ENCODE results near the gene BID. TPM values are rescaled to one million over a fixed set of nuclear protein-coding genes. Genes with fewer than 3 reads are reported as not detected.

BID gene
- total and polyA plus RNA-seq, 2 of the 4 experiments (the other 2 are of a cell fraction): 69.5 to 240 TPM

DNA sequence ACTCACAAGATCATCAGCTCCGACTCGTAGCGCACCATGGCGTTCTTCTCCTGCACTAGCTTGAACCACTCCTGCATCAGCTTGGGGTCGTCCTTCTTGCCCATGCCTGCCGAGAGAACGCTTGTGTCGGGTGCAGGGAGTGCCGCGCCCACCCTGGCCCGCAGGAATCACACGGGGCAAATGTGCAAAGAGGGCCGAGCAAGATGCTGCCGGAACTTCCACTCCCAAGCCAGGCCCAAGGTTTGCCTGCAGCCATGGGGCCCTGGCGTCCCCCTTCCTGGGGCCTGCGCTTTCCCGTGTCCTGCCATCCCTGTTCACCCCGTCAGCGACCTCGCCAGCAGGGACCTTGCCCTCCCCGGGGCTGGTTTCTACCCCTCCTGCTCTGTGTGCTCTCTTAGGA, 16.9 kb upstream of the BID start:
- H3K18ac ChIP-seq (ENCODE audit: low read depth, low read length): no peak overlapping the region
- no peaks in the 10 kb centered on the region for H3K9me1 ChIP-seq (ENCODE audit: insufficient read depth, low read length)
- peaks cover 24% of the 10 kb centered on the region for H3K36me3 ChIP-seq (ENCODE audit: control insufficient read depth, insufficient read depth, low read length)
- H3K27ac ChIP-seq (ENCODE audit: insufficient read depth, low read length): no peak overlapping the region
- H3K4me1 ChIP-seq (ENCODE audit: control insufficient read depth, insufficient read depth, low read length): no peaks in the 10 kb centered on the region
- H2BK5ac ChIP-seq (ENCODE audit: low read depth, low read length, poor library complexity, severe bottlenecking): no peak overlapping the region
- no peak overlapping the region for H4K8ac ChIP-seq (ENCODE audit: low read depth in 2 of 2, low read length in 2 of 2)
- no peak for ATAC-seq (ENCODE audit: low read depth)
- no peak overlapping the region for H4K91ac ChIP-seq (ENCODE audit: insufficient read depth, low read depth, low read length)
- no peak overlapping the region for H2AK5ac ChIP-seq (ENCODE audit: low read depth, low read length)
- no peak overlapping the region for H3K14ac ChIP-seq (replicated peaks; ENCODE audit: low read depth, low read length)
- no peak overlapping the region for H3K56ac ChIP-seq (ENCODE audit: extremely low read depth, insufficient read depth, low read length)
- no peaks in the 10 kb centered on the region for H3K79me1 ChIP-seq (ENCODE audit: low read depth in 1 of 2, low read length in 2 of 2)
- no peak overlapping the region for H2BK120ac ChIP-seq (ENCODE audit: low read depth, low read length)
- CTCF ChIA-PET: no interaction called here
- no peak overlapping the region for H2AK9ac ChIP-seq (replicated peaks; ENCODE audit: low read depth, low read length, poor library complexity)
- no peak overlapping the region for H2AFZ ChIP-seq (replicated peaks; ENCODE audit: low read length, poor library complexity)
- no peaks in the 10 kb centered on the region for H4K20me1 ChIP-seq (ENCODE audit: insufficient read depth, low read length)
- H2BK15ac ChIP-seq (ENCODE audit: low read depth, low read length): no peak overlapping the region
- H3K4ac ChIP-seq (ENCODE audit: low read depth, low read length): no peak overlapping the region
- intact Hi-C loops (cut with micrococcal nuclease): no loop called here
- in situ Hi-C loops (cut with MboI; ENCODE audit: low sequenced_read_pairs): no loop called here
- no peak overlapping the region for H3K4me3 ChIP-seq (ENCODE audit: insufficient read depth, low read depth, low read length)
- dilution Hi-C loops (cut with HindIII; ENCODE audit: low sequenced_read_pairs, unreplicated experiment): no loop called here
- no peaks in the 10 kb centered on the region for H3K27me3 ChIP-seq (ENCODE audit: control insufficient read depth, insufficient read depth, low read length)
- no peaks in the 10 kb centered on the region for H3K9me3 ChIP-seq (ENCODE audit: control insufficient read depth, insufficient read depth, low read length)
- no peak overlapping the region for H2BK20ac ChIP-seq (ENCODE audit: low read depth, low read length)
- H3K23ac ChIP-seq (ENCODE audit: low read depth, low read length): no peak overlapping the region
- H3K4me2 ChIP-seq (ENCODE audit: low read depth, low read length): no peak overlapping the region
- H4K5ac ChIP-seq (ENCODE audit: low read depth, low read length): no peak overlapping the region
- no peak overlapping the region for H3K9ac ChIP-seq (ENCODE audit: low read depth, low read length)
- BruUV-seq (replicated peaks): no TSS peak
- 82% methylated on average over 9 of the region's 21 CpGs; no CpG with 5 or more reads in 1 of the 2 experiments for WGBS, 2 experiments (ENCODE audit: extremely low coverage in 2 of 2, insufficient read length in 1 of 2)
- TF ChIP-seq MAFK (IDR thresholded peaks at IDR 0.05; ENCODE audit: low read depth, low read length) (no peak), MXI1 (IDR thresholded peaks at IDR 0.05; ENCODE audit: borderline replicate concordance, low read depth, low read length) (no peak), RFX5 (IDR thresholded peaks at IDR 0.05; ENCODE audit: low read depth, low read length) (no peak), SMC3 (IDR thresholded peaks at IDR 0.05; ENCODE audit: low read depth, low read length) (no peak), BHLHE40 (IDR thresholded peaks at IDR 0.05; ENCODE audit: low read depth, low read length) (no peak), CHD1 (IDR thresholded peaks at IDR 0.05; ENCODE audit: low read depth, low read length) (no peak), FOS (IDR thresholded peaks at IDR 0.05; ENCODE audit: low read depth, low read length) (no peak), POLR2A (IDR thresholded peaks at IDR 0.05; ENCODE audit: low read depth, low read length) (no peak), RCOR1 (IDR thresholded peaks at IDR 0.05; ENCODE audit: insufficient replicate concordance, low read length) (no peak), MAZ (IDR thresholded peaks at IDR 0.05; ENCODE audit: borderline replicate concordance, low read depth, low read length) (no peak), CEBPB (IDR thresholded peaks at IDR 0.05; ENCODE audit: low read depth, low read length) (no peak), NFE2L2 (IDR thresholded peaks at IDR 0.05; ENCODE audit: low read depth, low read length) (no peak), CTCF (conservative IDR thresholded peaks at IDR 0.05; ENCODE audit: low read depth, low read length) (no peak)
- TF ChIP-seq, protein P1, sequence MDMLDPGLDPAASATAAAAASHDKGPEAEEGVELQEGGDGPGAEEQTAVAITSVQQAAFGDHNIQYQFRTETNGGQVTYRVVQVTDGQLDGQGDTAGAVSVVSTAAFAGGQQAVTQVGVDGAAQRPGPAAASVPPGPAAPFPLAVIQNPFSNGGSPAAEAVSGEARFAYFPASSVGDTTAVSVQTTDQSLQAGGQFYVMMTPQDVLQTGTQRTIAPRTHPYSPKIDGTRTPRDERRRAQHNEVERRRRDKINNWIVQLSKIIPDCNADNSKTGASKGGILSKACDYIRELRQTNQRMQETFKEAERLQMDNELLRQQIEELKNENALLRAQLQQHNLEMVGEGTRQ (IDR thresholded peaks at IDR 0.05; ENCODE audit: low read depth, low read length): no peak
- POLR2A ChIA-PET (ENCODE audit: unreplicated experiment): no interaction called here
- DNase-seq: no peak
